Gastrocnemius medialis (tissue), 4 donors: ENCODE data around the gene PFKFB1.

Experiments
- CTCF ChIP-seq, 5 experiments: fragments of 450-650 bp in 3 of 5; fragments of 200-600 bp in 2 of 5; sonication (generic) in 2 of 5; IDR thresholded peaks in 4 of 5; conservative IDR thresholded peaks in 1 of 5; 1 replicate in 4 of 5; 2 replicates in 1 of 5; pipeline ENCODE4 v1.5.1; 2016 to 2019; ENCODE audit warnings: antibody characterized with exemption in 5 of 5, mild to moderate bottlenecking in 3 of 5, moderate library complexity in 3 of 5
- POLR2A ChIP-seq, 2 donors: fragments of 450-650 bp; IDR thresholded peaks; one replicate each; pipeline ENCODE4 v1.6.1; 2017; ENCODE audit warnings: antibody characterized with exemption in 2 of 2, mild to moderate bottlenecking in 2 of 2, moderate library complexity in 2 of 2

GRCh38 chrX:54891573-54891972 lies 102.4 kb downstream of the PFKFB1 start:
- peak in 4 of 5 experiments; percentile 18 to 54 (median 41) for TF ChIP-seq CTCF (IDR thresholded peaks at IDR 0.05 in 4 of 5, conservative IDR thresholded peaks at IDR 0.05 in 1 of 5)
- no peak for TF ChIP-seq POLR2A (IDR thresholded peaks at IDR 0.05)
